ENCODE results near the gene CDK8. TPM values are rescaled to one million over a fixed set of nuclear protein-coding genes. Genes with fewer than 3 reads are reported as not detected.

CDK8 gene
- total and polyA plus RNA-seq, 2 donors (not counting 3 experiments of a cell fraction or from before 2014, with no cell fraction given): 12.2 to 13.3 TPM

DNA sequence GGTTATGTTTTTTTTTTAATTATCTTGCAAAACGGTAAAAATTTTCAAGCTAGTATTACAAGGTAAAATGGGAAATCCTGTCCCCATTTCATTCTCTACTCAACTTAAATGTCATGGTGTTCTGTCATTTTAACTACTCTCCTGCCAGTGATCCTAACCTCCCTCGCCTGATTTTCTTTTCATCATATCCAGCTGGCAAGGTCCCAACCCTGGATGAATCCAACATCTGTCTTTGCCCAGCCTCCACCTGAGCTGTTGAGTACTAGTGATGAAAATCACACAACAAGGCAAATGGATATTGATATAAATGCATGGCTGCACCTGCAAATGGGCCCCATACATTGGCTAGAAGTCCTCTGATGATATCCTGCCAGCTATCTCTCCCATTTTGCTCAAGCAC is 6.9 kb upstream of the CDK8 start:
- TF ChIP-seq POLR2A (IDR thresholded peaks at IDR 0.05; ENCODE audit: low read depth, low read length) (no peak), MYC (IDR thresholded peaks at IDR 0.05; ENCODE audit: low read depth, low read length) (no peak), EZH2 (IDR thresholded peaks at IDR 0.05; ENCODE audit: borderline replicate concordance, low read depth, low read length, severe bottlenecking) (no peak), JUN (IDR thresholded peaks at IDR 0.05; ENCODE audit: borderline replicate concordance, insufficient read depth, insufficient read length, low read depth) (no peak), GATA2 (IDR thresholded peaks at IDR 0.05; ENCODE audit: insufficient read depth, insufficient read length, low read depth, low read length) (no peak), POLR2AphosphoS5 (IDR thresholded peaks at IDR 0.05; ENCODE audit: insufficient read depth, low read depth, low read length) (no peak), FOS (IDR thresholded peaks at IDR 0.05; ENCODE audit: borderline replicate concordance, insufficient read depth, low read length) (no peak)
- TF ChIP-seq, protein P1, sequence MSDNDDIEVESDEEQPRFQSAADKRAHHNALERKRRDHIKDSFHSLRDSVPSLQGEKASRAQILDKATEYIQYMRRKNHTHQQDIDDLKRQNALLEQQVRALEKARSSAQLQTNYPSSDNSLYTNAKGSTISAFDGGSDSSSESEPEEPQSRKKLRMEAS (IDR thresholded peaks at IDR 0.05; ENCODE audit: insufficient read depth, insufficient read length): no peak
- TF ChIP-seq, protein P2, sequence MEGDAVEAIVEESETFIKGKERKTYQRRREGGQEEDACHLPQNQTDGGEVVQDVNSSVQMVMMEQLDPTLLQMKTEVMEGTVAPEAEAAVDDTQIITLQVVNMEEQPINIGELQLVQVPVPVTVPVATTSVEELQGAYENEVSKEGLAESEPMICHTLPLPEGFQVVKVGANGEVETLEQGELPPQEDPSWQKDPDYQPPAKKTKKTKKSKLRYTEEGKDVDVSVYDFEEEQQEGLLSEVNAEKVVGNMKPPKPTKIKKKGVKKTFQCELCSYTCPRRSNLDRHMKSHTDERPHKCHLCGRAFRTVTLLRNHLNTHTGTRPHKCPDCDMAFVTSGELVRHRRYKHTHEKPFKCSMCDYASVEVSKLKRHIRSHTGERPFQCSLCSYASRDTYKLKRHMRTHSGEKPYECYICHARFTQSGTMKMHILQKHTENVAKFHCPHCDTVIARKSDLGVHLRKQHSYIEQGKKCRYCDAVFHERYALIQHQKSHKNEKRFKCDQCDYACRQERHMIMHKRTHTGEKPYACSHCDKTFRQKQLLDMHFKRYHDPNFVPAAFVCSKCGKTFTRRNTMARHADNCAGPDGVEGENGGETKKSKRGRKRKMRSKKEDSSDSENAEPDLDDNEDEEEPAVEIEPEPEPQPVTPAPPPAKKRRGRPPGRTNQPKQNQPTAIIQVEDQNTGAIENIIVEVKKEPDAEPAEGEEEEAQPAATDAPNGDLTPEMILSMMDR (IDR thresholded peaks at IDR 0.05; ENCODE audit: extremely low read depth in 1 of 2, insufficient read depth in 1 of 2, low read depth in 1 of 2, low read length in 2 of 2): no peak
- no peak overlapping the region for H3K4me3 ChIP-seq (replicated peaks in 1 of 3; ENCODE audit: insufficient read depth in 1 of 3, low read depth in 1 of 3, low read length in 3 of 3)
- no peaks in the 10 kb centered on the region for H3K4me1 ChIP-seq (ENCODE audit: control insufficient read depth, extremely low read depth, insufficient read depth, low read length)
- no peaks in the 10 kb centered on the region for H3K9me1 ChIP-seq (replicated peaks; ENCODE audit: control insufficient read depth, extremely low read depth, insufficient read depth, low read length)
- FAIRE-seq (no peak), DNase-seq (ENCODE audit: low read depth, low spot score) (no peak)
- intact Hi-C loops (cut with micrococcal nuclease): no loop called here
- no peaks in the 10 kb centered on the region for H3K36me3 ChIP-seq (ENCODE audit: control insufficient read depth in 2 of 2, extremely low read depth in 1 of 2, insufficient read depth in 2 of 2, low read length in 2 of 2)
- H2AFZ ChIP-seq (ENCODE audit: low read depth, low read length): no peak overlapping the region
- H3K27ac ChIP-seq (ENCODE audit: insufficient read depth, low read depth, low read length): no peak overlapping the region
- dilution Hi-C loops (cut with MboI; ENCODE audit: extremely low pct_ligation_motif_present, low sequenced_read_pairs): no loop called here
- no peaks in the 10 kb centered on the region for H4K20me1 ChIP-seq (replicated peaks; ENCODE audit: control insufficient read depth, extremely low read depth, insufficient read depth, low read length)
- H3K4me2 ChIP-seq (ENCODE audit: insufficient read depth, low read length): no peak overlapping the region
- peaks cover 14 to 35% of the 10 kb centered on the region in 2 experiments for H3K27me3 ChIP-seq (ENCODE audit: control insufficient read depth in 2 of 2, insufficient read depth in 2 of 2, low read length in 2 of 2)
- H3K9ac ChIP-seq (replicated peaks; ENCODE audit: extremely low read depth, insufficient read depth, low read length): no peak overlapping the region
- ChIA-PET CTCF (interaction anchor here (0.8 to 1.8 kb wide), 2 partner anchors 61 to 452 kb away, joined by 3 to 4 read pairs; no protein-coding TSS in a partner anchor), POLR2A (no interaction called here)
- no TSS peak for BruUV-seq (replicated peaks)
- H3K9me3 ChIP-seq (replicated peaks; ENCODE audit: control insufficient read depth, insufficient read depth, low read length): no peaks in the 10 kb centered on the region
- H3K79me2 ChIP-seq (ENCODE audit: control insufficient read depth, insufficient read depth, low read length): no peaks in the 10 kb centered on the region
